ENCODE results near the gene RPRD1A.

DNA sequence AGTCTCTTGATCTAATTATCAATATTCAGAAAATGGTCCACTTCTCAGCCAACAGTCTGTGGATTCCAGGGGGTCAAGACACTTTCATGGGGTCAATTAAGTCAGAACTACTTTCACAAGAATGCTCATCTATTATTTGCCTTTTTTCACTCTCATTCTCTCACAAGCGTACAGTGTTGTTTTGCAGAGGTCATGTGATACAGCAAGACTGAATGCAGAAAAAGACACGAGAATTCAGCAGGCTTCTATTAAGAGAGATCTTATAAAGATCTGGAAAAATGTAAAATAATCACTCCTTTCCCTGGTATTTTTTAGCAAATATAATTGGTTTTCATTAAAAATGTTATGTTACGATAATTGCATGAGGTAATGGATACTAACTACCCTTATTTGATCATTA, 8.7 kb downstream of the RPRD1A start:
- TF ChIP-seq EZH2 (IDR thresholded peaks at IDR 0.05; ENCODE audit: insufficient read depth, poor library complexity, severe bottlenecking) (no peak), EZH2phosphoT487 (IDR thresholded peaks at IDR 0.05; ENCODE audit: insufficient read depth, low read depth) (no peak)
